Breast epithelium (tissue), 4 donors: ENCODE results near the gene TRIO. TPM values are rescaled to one million over a fixed set of nuclear protein-coding genes. Genes with fewer than 3 reads are reported as not detected.

ENCODE experiments used
- DNase-seq, 2 donors: peaks; one replicate each; pipeline ENCODE4 v3.0.0-alpha.2; 2019; ENCODE audit warnings: low spot score in 2 of 2
- H3K27ac ChIP-seq, 2 donors: fragments of 200-600 bp; sonication (generic) in 1 of 2; one replicate each; pipeline ENCODE4 v1.5.1; 2016 to 2019; ENCODE audit warnings: mild to moderate bottlenecking in 1 of 2
- H3K27me3 ChIP-seq, 2 donors: fragments of 200-600 bp; sonication (generic) in 1 of 2; one replicate each; pipeline versions ENCODE4 v1.5.1 to v1.6.0; 2017 to 2019; ENCODE audit warnings: control low read depth in 1 of 2, mild to moderate bottlenecking in 1 of 2
- H3K36me3 ChIP-seq: fragments of 200-600 bp; one replicate; pipeline ENCODE4 v1.5.1; 2019
- H3K4me1 ChIP-seq, 2 donors: fragments of 200-600 bp; sonication (generic); one replicate each; pipeline ENCODE4 v1.5.1; 2016 to 2019; ENCODE audit warnings: control low read depth in 1 of 2
- H3K4me3 ChIP-seq, 3 donors: fragments of 200-600 bp; sonication (generic); 1 replicate in 2 of 3; 2 replicates in 1 of 3; pipeline ENCODE4 v1.5.1; 2016 to 2019; ENCODE audit warnings: mild to moderate bottlenecking in 3 of 3, moderate library complexity in 2 of 3
- H3K9me3 ChIP-seq, 2 donors: fragments of 200-600 bp; sonication (generic) in 1 of 2; one replicate each; pipeline ENCODE4 v1.5.1; 2016 to 2019; ENCODE audit warnings: control low read depth in 1 of 2
- CTCF ChIP-seq, 3 donors: fragments of 450-650 bp; IDR thresholded peaks; one replicate each; pipeline ENCODE4 v1.5.1; 2016 to 2017; ENCODE audit warnings: antibody characterized with exemption in 3 of 3, mild to moderate bottlenecking in 3 of 3, moderate library complexity in 3 of 3
- POLR2A ChIP-seq: fragments of 450-650 bp; IDR thresholded peaks from one replicate; pipeline ENCODE4 v1.6.1; 2016; ENCODE audit warnings: antibody characterized with exemption, mild to moderate bottlenecking, moderate library complexity
- POLR2AphosphoS5 ChIP-seq, 3 donors: sonication (generic); formaldehyde crosslinking; IDR thresholded peaks; one replicate each; pipeline ENCODE4 v1.6.1; 2017; ENCODE audit warnings: antibody characterized with exemption in 3 of 3
- intact Hi-C: fragments of 100-400 bp; cut with DNase I; formaldehyde crosslinking; loops from one replicate; pipeline ENCODE4 v1.15.1; 2023; ENCODE audit warnings: low total_unique reads
- total RNA-seq, 3 donors: library from RNA; depleted of rRNA; stranded (reverse); fragments of >200 nt; gene quantifications; one replicate each; pipeline ENCODE4 v1.1.0, GENCODE V29; 2016

Gene TRIO
- total RNA-seq, 3 donors from 2014 or later: 191 to 209 (median 193) TPM

GRCh38 chr5:14217587-14217986 is 74.4 kb downstream of the TRIO start:
- Histone ChIP-seq H3K9me3 (no peaks in the 10 kb centered on the region), H3K27me3 (no peaks in the 10 kb centered on the region), H3K36me3 (no peaks in the 10 kb centered on the region), H3K4me1 (no peaks in the 10 kb centered on the region), H3K4me3 (no peak overlapping the region), H3K27ac (no peak overlapping the region)
- TF ChIP-seq POLR2A (no peak), POLR2AphosphoS5 (IDR thresholded peaks at IDR 0.05) (no peak), CTCF (IDR thresholded peaks at IDR 0.05) (no peak)
- intact Hi-C loops: no loop called here
- DNase-seq: no peak

GRCh38 chr5:14218011-14218410 is 74.9 kb downstream of the TRIO start:
- Histone ChIP-seq H3K27ac (no peak overlapping the region), H3K4me1 (no peaks in the 10 kb centered on the region), H3K9me3 (no peaks in the 10 kb centered on the region), H3K27me3 (no peaks in the 10 kb centered on the region), H3K36me3 (no peaks in the 10 kb centered on the region), H3K4me3 (no peak overlapping the region)
- no peak for DNase-seq
- intact Hi-C loops: no loop called here
- no peak for TF ChIP-seq CTCF (IDR thresholded peaks at IDR 0.05)
- TF ChIP-seq POLR2AphosphoS5 (IDR thresholded peaks at IDR 0.05): no peak
- no peak for TF ChIP-seq POLR2A

GRCh38 chr5:14218480-14218879 is 75.3 kb downstream of the TRIO start:
- Histone ChIP-seq H3K27me3 (no peaks in the 10 kb centered on the region), H3K4me1 (no peaks in the 10 kb centered on the region), H3K4me3 (peak overlapping the region in 1 of 3 donors; percentile 26), H3K36me3 (no peaks in the 10 kb centered on the region), H3K27ac (peak overlapping the region; percentile 22 to 46), H3K9me3 (no peaks in the 10 kb centered on the region)
- DNase-seq: no peak
- intact Hi-C loops: no loop called here
- TF ChIP-seq POLR2AphosphoS5 (IDR thresholded peaks at IDR 0.05): no peak
- no peak for TF ChIP-seq CTCF (IDR thresholded peaks at IDR 0.05)
- no peak for TF ChIP-seq POLR2A

- Histone ChIP-seq H3K4me3 (peak overlapping the region in 1 of 3 donors; percentile 26), H3K27ac (peak overlapping the region; percentile 27 to 46), H3K4me1 (no peaks in the 10 kb centered on the region), H3K27me3 (no peaks in the 10 kb centered on the region), H3K36me3 (no peaks in the 10 kb centered on the region), H3K9me3 (no peaks in the 10 kb centered on the region)
- DNase-seq: no peak
- TF ChIP-seq POLR2AphosphoS5 (IDR thresholded peaks at IDR 0.05) (no peak), CTCF (IDR thresholded peaks at IDR 0.05) (no peak), POLR2A (no peak)
- intact Hi-C loops: no loop called here
Observed at GRCh38 chr5:14218897-14219573, 75.9 kb downstream of the TRIO start.

- Histone ChIP-seq H3K4me3 (no peak overlapping the region), H3K27ac (peak overlapping the region; percentile 9 to 46), H3K36me3 (no peaks in the 10 kb centered on the region), H3K9me3 (no peaks in the 10 kb centered on the region), H3K4me1 (no peaks in the 10 kb centered on the region), H3K27me3 (no peaks in the 10 kb centered on the region)
- DNase-seq: no peak
- intact Hi-C loops: no loop called here
- TF ChIP-seq POLR2AphosphoS5 (IDR thresholded peaks at IDR 0.05) (no peak), POLR2A (no peak), CTCF (IDR thresholded peaks at IDR 0.05) (no peak)
Observed at GRCh38 chr5:14219800-14220512, 76.8 kb downstream of the TRIO start.
